HG03039 (cell line): ENCODE measurements around the gene AKAP6.
A peak's percentile ranks its signal among the peaks of the same experiment; 100 is the strongest.

ENCODE experiments used
- ATAC-seq: cut with Tn5 transposase; IDR thresholded peaks from one replicate; pipeline ENCODE4 v1.9.1; 2021; ENCODE audit warnings: mild to moderate bottlenecking, moderate library complexity; ENCODE audit not compliant: unreplicated experiment

AKAP6 gene

DNA sequence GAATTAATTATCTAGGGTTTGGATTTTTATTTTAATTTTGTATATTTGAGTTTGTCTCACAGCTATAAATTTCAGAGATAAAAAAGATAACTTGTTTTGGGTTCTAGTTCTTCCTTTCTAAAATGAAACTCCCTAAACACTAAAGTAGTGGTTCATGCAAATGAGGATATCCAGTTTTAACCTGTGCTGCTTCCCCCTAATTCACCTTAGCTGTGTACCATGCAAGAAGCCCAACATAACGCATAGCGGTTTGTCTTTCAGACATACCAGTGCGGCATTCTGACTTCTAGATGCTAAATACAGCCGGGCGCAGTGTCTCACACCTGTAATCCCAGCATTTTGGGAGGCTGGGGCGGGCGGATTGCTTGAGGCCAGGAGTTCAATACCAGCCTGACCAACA, 320.9 kb downstream of the AKAP6 start:
- no peak for ATAC-seq

DNA sequence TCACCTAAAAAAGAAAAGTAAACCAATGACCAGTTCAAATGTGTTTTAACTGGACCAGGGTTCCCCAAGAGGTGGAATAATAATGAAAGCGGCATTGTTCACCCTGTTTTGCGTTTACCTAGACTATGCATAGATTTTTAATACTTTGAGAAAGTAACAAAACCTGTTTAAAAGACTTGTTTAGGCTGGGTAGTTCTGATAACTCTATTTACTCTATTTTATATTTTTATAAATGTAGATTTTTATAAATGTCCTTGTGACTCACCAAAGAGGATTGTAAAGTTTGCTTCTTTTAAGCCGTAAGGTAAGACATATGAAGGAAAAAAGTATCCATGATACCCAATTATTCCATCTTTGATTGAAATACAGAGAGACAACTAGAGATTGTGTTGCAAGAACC, 321.6 kb downstream of the AKAP6 start:
- no peak for ATAC-seq

DNA sequence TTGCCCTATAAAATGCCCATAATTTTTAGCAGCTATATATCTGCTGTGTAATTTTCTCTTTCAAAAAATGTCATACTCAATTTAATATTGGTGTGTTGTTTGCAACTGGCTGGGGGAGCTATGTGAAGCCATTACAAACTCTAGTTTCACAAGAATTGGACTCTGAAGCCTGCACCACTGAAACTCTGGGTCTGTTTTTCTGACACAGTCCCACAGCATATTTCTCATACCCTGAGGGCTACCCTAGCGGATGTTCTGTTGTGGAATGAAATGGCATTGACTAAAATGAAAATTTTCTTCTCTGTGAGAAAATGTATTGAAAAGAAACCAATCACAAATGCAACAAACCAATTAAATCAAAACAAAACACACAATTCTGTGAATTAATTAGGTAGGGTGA, 325.0 kb downstream of the AKAP6 start:
- ATAC-seq: no peak

DNA sequence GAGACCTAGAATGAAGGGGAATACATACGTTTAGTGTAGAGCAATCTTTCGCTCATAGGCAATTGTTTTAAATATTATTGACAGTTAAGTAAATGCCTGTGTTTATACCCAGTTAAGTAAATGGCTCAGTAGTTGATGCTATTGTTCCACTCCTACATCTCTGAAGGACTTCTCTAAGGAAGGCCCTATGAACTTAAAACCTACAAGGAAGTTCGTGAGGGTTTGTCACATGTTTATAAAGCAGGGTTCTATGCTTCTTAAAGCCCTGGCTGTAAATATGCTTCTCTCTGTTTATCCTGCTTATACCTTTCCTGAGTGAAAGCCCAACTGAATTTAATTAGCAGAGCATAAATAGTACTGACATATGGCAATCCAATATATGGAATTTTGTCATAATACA, 327.5 kb downstream of the AKAP6 start:
- ATAC-seq: no peak

DNA sequence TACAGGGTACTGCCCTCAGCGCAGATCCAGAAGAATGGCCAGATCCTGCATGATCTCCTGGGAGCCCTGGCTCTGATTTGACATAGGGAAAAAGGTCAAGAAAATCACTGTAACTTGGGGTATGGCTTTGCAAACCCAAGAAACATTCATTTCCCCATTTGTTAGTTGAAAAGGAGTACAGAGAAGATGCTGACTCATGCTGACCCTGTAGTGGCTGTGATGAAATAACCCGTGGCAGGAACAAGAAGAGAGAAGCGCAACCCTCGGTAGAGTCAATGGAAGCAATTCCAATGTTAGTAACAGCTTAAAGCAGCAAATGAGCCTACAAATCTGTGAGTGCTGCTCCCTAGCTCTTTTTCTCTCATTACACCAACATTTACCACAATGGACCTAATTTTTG, 328.0 kb downstream of the AKAP6 start:
- no peak for ATAC-seq

DNA sequence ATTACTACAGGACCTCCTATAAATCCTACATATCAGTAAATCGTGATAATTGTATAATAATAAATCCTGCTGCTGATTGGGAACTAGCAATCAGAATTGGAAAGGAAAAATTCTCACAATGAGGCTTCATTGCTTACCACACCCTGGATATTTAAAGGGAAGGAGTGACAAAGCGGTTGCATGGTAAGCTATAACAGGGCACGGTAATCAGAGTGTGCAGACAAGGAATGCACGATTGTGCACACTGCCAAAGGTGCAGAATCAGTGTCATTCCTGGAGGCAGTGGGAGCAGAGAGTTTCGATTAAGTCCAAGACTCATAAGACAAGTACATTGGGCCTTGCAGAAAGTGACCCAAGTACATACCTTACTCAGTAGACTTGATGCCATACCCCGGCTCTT, 332.1 kb downstream of the AKAP6 start:
- ATAC-seq: no peak

DNA sequence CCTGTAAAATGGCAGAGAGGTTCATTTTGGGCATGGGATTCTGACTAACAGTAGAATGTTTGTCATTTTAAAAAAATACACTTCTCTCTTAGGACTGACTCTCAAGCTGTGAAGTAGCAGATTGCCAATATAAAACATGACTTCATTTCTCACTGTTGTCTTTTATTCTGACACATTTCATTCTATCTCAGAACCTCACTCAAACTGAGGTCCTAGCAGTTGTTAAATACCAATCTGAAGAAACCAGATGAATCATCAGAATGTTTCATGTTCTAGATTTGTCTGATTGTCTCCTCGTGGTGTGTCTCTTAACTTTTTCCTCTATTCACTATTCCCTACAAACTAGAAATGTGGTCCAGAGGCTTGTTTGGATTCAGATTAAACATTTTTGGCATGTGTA, 333.1 kb downstream of the AKAP6 start:
- ATAC-seq: no peak

DNA sequence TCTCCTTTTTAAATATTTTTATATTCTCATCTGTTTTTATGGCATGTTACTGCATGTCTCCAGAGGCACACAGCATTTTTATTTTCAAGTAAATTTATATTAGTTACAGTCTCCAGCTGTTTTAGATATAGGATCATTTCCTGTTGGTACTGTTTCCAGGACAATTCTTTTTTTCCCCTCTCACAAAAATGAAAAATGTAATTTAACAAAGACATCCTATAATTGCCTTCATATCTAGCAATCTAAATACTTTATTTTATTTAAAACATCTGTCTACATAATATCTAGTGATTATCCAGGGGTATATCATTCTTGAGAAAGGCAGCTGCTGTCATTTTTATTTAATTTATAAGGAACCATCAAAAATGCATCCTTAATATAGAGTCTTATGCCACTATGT, 337.2 kb downstream of the AKAP6 start:
- ATAC-seq: no peak

DNA sequence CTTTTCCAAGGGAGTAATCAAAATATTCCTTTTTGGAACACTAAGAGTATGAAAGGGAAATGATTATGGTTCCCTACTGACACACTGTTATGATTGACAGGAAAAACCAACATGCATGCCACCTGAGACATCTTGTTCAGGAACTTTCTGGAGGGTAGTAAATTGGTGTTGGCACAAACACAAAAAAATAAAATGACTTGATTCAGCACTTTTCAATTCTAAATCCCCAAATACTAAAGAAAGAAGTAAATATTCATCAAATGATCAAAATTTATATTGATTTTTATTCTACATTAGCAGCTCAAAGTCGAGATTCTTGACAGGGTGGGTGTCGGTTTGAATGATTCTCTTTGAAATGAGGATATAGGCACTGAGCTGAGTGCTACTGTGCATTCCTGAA, 338.2 kb downstream of the AKAP6 start:
- no peak for ATAC-seq

DNA sequence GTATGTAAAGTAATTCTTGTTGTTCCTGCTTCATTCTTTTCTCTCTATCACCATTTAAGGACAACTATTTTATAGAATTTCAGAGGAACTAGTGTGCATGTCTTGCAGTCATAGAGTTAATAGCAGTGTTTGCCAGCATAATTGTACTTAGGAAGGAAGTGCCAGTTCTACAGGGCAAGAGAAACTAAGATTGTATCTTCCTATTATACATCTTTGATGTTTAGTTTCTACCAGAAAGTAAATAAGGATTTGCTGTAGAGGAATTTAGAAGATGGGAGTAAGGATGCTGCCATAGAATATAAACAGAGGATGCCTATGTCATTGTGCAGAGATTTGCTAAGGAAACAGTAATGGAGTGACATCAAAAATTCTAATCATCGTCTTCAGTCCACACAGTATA, 338.7 kb downstream of the AKAP6 start:
- no peak for ATAC-seq

DNA sequence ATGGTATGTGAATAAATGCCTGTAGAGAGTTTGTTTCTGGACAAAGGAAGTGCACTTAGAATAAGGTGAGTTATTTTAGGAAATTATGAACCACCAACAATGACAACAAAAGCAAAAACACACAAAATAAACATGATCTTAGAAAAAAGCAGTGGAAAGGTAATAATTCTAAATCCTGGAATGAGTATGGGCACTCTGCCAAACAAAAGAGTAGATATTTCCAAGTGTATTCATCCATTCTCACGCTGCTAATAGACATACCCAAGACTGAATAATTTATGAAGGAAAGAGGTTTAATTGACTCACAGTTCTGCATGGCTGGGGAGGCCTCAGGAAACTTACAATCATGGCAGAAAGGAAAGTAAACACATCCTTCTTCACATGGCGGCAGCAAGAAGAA, 340.3 kb downstream of the AKAP6 start:
- ATAC-seq: no peak

DNA sequence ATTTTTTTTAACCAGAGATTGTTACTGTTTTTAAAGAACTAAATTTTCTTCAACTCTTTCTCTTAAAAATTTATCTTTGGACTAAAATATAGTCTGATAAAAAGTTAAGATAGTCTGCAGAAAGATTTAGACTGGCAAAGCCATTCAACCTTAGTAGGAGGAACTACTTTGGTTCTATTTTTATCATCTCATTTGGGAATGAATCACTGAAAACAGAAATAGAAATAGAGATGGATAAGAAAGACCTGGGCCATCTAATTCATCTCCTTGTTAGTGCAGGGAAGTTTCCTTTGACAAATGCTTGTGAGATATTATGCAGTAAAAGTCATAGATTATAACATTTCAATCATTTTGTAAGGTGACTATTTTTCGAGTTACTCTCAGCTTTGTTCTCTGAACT, 346.3 kb downstream of the AKAP6 start:
- ATAC-seq: no peak

DNA sequence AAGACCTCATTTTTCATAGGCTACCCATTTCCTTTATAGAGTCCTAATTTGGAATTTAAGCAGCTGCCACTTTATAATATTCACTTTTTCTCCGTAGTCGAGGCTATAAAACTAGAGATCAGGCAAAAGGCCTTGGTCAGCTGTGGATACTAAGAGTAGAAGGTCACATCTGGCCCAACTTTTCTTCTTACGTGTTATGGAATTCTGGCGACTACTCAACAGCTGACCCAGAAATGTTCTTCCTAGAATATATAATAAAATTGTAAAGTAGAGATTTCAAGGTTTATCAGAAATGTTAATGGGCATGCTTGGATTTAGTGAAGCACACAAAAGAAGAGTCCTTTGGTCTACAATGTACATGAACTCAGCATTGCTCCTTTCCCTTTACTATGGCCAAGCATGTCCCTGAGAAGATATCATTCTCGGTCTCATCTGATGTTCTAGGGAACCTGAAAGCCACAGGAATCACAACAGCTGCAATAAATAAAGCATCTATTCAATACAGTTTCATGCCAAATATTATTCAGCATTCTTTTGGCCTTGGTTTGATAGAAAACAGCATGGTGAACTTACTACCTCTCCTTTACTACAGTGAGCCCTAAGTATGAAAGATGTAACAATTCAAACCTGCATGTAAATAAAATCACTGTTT, 348.2 kb downstream of the AKAP6 start:
- ATAC-seq: no peak

DNA sequence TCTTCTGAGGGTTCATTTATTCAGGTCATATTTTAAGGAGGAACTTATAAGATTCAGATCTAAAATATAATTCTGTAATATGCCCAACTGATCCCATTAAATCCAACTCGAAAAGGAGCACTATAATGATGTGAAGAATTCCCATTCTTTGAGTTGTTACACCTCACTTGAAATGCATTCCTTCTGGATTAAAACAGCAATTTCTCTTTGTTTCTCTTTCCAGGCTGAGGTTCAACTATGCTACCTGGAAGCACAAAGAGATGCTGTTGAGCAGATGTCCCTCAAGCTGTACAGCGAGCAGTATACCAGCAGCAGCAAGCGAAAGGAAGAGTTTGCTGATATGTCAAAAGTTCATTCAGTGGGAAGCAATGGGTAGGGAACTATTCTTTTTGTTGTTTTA, 349.0 kb downstream of the AKAP6 start:
- no peak for ATAC-seq

DNA sequence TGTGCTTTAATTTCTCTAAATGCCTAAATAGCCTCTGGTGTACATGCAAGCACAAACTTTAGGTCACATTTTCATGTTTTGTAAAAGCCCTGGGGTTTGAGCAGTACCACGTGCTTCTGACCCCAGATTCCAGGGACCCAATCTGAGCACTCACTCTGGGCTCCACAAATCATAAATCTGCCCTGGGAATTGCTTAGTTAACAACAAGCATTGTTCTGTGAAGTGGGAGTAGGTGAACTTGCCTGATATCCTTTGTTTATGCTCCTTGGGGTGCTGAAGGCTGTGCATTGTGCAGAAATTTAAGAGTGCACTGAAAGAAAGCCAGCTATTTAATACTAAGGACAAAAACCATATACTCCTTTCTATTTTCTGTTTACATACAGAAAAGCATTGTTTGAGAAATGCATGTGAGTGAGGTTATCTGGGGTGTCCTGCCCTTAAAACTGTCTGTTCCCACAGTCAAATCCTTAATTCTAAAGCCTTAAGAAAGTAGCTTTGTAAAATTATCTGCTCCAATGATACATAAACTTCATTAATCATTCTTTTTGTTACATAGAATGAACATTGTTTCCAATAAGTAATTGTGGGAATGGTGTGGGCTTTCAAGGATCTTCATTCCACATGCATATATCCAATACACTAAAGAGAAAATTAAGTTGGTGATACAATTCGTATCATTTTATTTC, 351.0 kb downstream of the AKAP6 start:
- ATAC-seq: no peak

DNA sequence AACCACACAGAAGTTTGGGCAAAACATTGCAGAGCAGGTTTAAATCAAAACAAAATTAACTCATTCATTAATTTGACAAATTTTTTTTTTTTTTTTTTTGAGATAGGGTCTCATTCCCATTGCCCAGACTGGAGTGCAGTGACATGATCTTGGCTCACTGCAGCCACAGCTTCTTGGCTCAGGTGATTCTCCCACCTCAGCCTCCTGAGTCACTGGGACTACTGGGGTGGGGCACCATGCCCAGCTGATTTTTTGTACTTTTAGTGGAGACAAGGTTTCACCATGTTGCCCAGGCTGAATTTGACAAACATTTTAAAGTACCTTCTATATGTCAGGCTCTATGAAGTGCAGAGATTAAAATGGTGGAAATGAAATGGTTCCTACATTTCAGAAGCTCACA, 352.5 kb downstream of the AKAP6 start:
- ATAC-seq: no peak

DNA sequence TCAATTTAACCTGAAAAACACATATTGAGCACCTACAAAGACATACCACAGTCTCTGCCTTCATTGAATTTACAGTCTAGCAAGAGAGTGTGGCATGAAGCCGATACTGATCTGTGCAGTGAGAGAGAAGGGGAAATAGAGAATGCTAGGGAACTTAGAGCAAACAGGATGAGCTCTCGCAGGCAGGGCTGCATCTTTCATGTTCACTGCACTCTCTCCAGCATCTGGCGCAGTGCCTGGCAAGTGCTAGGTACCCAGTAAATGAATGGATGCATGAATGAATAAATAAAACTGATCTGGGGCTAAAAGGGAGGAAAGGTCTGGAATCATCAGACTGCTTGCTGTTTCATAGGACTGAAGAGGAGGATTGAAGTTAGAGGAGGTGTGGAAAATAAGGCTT, 353.1 kb downstream of the AKAP6 start:
- ATAC-seq: no peak

DNA sequence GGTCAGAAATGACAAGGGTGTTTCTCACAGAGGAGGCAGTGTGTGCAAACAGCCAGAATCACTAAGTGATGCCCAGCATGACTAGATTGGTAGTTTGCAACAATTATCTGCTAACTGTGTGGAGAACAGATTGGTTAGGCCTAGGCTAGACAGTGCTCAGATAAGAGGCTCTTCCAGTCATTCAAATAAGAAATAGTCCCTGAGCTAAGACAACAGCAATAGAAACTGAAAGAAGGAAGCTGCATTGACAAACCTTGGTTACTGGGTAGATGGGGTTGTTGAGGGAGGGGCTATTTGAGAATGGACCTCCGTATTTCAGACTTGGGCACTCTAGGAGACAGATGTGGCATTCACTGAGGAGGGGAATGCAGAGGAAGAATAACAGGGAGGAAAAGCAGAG, 354.6 kb downstream of the AKAP6 start:
- peak; percentile 64 for ATAC-seq

DNA sequence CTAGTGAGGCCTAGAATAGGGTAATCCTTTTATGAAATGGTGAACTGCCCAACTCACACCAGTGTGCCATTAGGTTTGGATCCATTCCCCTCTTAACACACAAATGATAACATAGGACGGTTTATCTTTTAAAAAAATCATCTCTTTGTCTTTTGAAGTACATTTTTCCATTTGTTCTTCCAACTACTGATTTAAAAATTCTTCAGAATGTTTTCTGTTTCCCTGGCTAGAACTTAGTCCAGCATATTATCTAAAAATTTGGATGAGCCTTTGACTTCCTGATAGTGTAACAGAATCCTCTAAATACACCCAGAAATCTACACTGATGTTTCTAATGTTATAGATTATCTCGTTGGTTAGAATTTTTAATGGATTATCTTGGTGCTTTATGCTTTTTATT, 359.8 kb downstream of the AKAP6 start:
- no peak for ATAC-seq

DNA sequence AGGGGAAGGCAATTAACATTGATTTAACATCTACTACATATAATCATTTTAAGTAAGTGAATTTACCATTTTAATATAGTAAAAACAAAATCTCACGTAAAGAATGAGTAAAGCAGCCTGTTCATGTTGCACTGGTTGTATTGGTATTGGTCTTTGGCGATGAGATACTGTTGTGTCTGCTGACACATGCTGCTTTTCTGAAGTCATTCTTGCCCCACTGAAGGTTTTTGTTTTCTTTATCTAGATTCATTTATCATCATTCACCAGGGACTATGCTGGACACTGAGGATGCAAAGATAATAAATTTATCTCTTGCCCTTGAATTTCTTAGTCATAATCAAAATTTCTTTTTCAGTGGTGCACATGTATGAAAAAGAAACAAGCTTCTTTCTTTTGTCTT, 363.3 kb downstream of the AKAP6 start:
- ATAC-seq: no peak

DNA sequence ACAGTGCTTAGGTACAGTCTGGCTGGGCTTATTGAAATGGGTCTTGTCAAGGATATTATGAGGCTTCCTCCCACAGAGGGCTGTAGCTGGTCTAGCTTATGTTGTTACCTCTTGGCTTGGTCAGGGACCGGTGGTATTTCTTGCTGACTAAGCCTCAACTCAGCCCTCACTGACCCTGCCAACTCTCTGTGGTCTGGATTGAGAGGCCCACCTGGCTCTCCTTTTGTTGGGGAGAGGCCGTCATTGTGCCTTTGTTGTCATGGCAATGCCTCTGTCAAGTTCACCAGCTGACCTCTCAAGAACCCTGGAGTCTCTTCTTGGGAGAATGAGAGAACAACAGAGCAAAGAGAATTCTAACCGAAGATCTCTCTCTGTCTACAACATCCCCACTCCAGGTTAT, 364.0 kb downstream of the AKAP6 start:
- ATAC-seq: no peak

DNA sequence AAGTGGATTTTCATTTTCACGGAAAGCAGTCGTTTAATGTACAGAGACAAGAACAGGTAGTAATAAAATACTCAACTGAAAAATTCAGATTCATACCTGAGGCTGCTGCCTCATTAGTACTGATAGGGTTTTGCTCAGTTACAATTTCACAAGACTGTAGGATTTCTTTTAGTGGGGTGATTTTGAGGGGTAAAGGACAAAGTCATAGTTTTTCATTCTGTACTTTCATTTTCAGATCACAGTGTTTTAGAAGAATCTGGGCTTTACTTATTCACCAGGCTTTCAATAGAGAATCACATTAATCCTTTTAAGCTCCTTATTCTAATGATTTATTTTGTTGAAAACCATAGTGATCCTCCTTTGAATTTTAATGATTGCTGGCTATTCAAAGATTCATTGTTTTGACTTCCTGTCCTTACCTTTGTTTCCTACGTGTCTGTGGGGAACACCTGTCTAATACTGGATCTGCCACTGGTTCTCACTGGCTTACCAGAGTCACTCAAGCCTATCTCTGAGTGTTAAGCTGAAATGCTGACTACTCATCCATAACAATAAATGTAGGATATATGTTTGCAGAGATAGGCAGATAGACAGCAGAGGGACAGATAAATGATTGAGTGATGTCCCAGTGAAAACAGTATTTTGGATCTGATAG, 365.8 kb downstream of the AKAP6 start:
- ATAC-seq: no peak
